ENCODE data around the gene GSK3B.

GSK3B gene

DNA sequence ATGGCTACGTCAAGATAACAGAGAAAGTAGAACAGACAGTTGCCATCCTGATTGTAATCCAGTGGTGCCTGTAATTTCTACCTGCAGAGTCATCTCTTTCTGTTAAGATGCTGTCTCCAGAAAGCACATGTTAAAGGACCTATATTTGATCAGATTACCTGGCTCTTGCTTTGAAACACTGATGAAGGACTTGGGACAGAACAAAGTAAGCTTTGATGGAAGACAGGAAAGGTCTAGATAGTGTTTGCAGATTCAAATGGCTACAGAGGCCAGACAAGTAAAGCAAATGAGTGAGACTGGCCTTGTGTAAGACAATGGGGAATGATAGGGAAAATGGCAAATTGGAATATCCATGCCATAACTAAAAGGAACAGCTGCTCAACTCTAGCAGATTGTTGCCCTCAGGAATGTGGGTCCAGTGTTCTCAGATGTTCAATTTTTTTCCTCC is 1.8 kb upstream of the GSK3B start:
- DNase-seq (ENCODE audit: low read depth) = no peak

GRCh38 chr3:120095226-120095978 is 1.2 kb upstream of the GSK3B start:
- peak; percentile 65 for DNase-seq (ENCODE audit: low read depth)

DNA sequence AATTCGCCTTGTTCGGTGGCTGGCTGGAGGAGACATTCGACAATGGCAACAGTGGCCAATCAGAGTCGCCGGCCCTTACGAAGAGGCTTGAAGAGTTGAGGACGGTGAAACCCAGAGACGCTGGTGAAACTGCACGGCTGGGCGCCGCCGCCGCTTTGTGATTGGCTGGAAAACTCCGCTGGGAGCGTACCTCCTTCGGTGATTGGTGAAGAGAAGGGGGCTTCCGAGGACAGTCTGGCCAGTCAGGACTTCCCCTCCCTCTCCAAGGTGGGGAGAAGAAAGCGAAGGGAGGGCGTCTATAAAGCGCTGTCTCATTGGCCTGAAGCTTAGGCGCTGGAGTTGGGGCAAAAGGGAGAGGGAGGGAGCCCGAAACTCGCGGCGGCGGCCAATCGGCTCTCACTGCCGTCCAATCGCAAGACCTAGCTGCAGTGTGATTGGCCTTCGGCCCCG is 554 bp upstream of the GSK3B start:
- DNase-seq (ENCODE audit: low read depth) = peak; percentile 70

DNA sequence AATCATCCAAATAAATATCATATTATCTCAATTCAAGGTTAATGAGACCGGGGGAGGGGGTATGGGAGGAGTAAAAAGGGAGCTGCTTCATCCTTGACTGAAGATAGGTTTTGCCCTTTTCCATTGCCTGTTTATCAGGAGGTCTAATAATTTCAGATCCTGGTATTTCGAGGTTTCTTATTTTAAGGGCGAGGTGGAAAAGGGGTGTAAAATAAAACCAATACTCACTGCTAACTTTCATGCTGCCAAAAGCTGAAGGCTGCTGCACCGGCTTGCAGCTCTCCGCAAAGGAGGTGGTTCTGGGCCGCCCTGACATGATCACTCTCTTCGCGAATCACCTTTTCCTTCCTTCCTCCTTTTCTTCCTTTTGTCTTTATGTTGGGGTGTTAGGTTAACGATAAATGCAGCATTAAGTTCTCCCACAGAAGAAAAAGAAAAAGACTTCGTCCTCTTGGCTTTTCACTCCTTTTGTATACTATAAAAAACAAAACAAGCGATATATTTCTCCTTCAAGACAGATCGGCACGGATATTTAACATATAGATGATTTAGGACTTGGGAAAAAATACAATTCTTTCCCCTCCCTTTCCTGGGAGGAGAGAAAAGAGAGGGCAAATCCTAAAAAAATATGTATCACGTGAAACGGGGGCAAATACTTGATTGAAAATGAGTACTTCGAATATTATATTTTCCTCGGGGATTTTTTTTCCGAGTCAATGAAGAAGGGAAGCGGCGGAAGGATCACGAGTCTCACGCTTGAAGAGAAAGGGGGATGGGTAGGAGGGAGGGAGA is 932 bp downstream of the GSK3B start:
- DNase-seq (ENCODE audit: low read depth) = peak; percentile 4

GRCh38 chr3:120092474-120092873 is 1.8 kb downstream of the GSK3B start:
- DNase-seq (ENCODE audit: low read depth) = no peak

GRCh38 chr3:120090422-120090821 is 3.8 kb downstream of the GSK3B start:
- no peak for DNase-seq (ENCODE audit: low read depth)

DNA sequence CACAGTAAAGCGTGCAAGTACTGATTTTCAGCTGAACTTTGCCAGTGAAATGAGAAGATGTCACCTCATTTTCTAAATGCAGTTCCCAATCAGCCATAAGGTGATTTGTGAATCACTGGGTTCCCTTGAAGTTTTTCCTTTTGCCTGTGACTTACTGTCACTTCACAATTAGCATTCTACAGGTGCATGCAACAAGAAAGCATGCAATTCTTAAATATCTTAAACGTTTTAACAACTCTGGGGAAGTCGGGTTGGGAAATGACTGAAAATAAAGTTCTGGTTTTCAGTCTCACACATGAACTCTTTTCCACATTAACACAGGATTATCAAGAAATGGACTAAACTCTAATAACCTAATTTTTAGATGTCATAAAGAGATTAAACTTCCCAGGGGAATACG is 5.2 kb downstream of the GSK3B start:
- no peak for DNase-seq (ENCODE audit: low read depth)

- DNase-seq (ENCODE audit: low read depth) = no peak
Observed at GRCh38 chr3:120088622-120089021, 5.6 kb downstream of the GSK3B start.

DNA sequence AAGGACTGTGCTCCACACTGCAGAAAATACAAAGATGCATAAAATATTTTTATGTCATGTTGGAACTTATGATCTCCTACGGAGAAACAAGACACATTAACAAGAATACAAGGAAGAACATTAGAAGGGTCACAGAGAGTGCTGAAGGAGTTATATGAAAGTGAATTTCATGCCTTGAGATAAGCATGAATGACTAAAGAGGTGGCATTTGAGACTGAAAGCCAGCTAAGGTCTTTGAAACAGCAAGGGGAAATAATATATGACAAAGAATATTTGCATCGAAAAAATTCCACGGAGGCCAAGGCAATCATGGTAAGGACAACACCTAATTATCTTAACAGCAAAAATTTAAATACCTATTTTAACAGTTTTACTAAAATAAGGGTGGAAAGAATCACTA is 12.5 kb downstream of the GSK3B start:
- no peak for DNase-seq (ENCODE audit: low read depth)

GRCh38 chr3:120080836-120081235 is 13.4 kb downstream of the GSK3B start:
- DNase-seq (ENCODE audit: low read depth) = no peak

DNA sequence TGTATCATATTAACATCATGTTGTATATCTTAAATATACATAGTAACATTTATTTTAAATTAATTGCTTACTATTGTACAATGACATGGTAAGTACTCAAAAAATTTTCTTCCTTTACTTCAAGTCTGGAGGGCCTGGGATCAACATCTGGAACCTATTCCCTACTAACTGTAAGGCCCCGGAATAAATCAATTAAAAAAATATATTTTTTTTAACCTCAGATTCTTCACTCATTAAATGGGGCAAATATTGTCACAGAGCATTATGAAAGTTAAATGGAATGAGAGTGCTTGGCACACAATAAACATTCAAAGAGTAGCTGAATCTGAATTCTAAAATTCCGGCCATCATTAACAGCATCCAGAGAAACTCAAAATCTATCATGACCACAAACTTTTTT is 16.5 kb downstream of the GSK3B start:
- DNase-seq (ENCODE audit: low read depth) = no peak

DNA sequence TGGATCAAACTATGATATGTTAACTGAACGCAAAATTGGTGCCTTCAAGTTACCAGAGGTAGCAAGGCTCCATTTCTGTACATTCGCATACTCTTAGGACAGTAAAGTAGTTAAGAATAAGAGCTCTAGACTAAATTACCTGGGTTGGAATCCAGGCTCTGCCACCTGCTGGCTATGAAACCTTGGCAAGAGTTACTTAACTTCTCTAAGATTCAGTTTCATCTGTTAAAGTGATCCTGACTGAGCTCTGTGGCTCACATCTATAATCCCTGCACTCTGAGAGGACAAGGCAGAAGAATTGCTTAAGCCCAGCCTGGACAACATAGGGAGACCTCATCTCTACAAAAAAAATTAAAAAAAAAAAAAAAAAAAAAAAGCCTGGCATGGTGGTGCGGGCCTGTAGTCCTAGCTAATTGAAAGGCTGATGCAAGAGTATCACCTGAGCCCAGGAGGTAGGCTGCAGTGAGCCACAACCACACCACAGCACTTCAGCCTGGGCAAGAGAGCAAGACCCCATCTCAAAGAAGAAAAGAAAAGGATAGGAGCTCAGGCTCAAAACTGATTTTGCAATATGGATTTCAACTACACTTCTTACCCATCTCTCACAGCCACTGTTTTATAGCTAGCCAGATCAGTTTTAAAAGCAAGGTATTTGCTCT is 21.3 kb downstream of the GSK3B start:
- DNase-seq (ENCODE audit: low read depth) = no peak

DNA sequence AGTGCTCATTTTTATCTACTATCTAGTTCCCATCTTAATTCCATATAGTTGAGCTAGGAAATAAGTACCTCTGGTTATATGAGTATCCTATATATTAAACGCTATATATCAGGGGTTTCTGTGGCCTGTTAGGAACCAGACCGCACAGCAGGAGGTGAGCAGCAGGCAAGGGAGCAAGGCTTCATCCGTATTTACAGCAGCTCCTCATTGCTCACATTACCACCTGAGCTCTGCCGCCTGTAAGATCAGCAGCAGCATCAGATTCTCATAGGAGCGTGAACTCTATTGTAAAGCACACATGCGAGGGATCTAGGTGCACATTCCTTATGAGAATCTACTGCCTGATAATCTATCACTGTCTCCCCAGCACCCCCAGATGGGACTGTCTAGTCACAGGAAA is 23.0 kb downstream of the GSK3B start:
- no peak for DNase-seq (ENCODE audit: low read depth)

GRCh38 chr3:120070263-120070981 is 23.8 kb downstream of the GSK3B start:
- DNase-seq (ENCODE audit: low read depth) = no peak

GRCh38 chr3:120067083-120067482 is 27.2 kb downstream of the GSK3B start:
- no peak for DNase-seq (ENCODE audit: low read depth)

DNA sequence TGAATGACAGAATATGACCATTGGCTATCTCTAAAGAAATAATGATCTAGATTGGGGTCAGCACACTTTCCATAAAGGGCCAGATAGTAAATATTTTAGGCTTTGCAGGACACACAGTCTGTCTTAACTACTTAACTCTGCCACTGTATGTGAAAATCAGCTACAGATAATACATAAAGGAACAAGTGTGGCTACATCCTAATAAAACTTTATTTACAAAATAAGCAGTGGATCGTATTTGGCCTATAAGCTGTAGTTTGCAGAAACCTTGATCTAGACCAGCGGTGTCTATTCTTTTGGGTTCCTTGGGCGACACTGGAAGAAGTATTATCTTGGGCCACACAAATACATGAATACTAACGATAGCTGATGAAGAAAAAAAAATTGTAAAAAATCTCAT is 27.6 kb downstream of the GSK3B start:
- DNase-seq (ENCODE audit: low read depth) = no peak

DNA sequence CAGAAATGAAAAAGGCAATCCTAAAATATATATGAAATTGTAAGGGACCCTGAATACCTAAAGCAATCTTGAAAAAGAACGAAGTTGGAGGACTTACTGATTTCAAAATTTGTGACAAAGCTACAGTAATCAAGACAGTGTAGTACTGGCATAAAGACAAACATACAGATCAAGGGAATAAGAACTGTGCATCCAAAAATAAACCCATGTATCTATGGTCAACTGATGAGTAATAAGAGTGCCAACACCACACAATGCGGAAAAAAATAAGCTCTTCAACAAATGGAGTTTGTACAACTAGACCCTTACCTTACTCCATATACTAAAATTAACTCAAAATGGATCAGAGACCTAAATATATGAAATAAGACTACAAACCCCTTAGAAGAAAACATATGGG is 29.6 kb downstream of the GSK3B start:
- DNase-seq (ENCODE audit: low read depth) = no peak

GRCh38 chr3:120062474-120062873 is 31.8 kb downstream of the GSK3B start:
- no peak for DNase-seq (ENCODE audit: low read depth)

GRCh38 chr3:120059081-120059864 is 35.0 kb downstream of the GSK3B start:
- no peak for DNase-seq (ENCODE audit: low read depth)

- DNase-seq (ENCODE audit: low read depth) = no peak
Observed at GRCh38 chr3:120057626-120058025, 36.6 kb downstream of the GSK3B start.

GRCh38 chr3:120057029-120057428 is 37.2 kb downstream of the GSK3B start:
- DNase-seq (ENCODE audit: low read depth) = no peak
